Sigmoid colon (tissue), 4 donors: ENCODE measurements around the gene TRIM39.

Experiments
- CTCF ChIP-seq, 4 experiments: fragments of 450-650 bp in 3 of 4; fragments of 200-600 bp in 1 of 4; IDR thresholded peaks; one replicate each; pipeline ENCODE4 v1.5.1; 2016 to 2019; ENCODE audit warnings: antibody characterized with exemption in 4 of 4, mild to moderate bottlenecking in 3 of 4, moderate library complexity in 2 of 4
- EP300 ChIP-seq, 4 donors: sonication (generic); formaldehyde crosslinking; IDR thresholded peaks; one replicate each; pipeline ENCODE4 v1.6.1; 2017; ENCODE audit warnings: antibody characterized with exemption in 4 of 4
- POLR2A ChIP-seq, 2 donors: fragments of 450-650 bp; IDR thresholded peaks; one replicate each; pipeline ENCODE4 v1.6.1; 2016; ENCODE audit warnings: antibody characterized with exemption in 2 of 2, mild to moderate bottlenecking in 2 of 2, moderate library complexity in 2 of 2
- POLR2AphosphoS5 ChIP-seq, 4 donors: sonication (generic); formaldehyde crosslinking; IDR thresholded peaks; one replicate each; pipeline ENCODE4 v1.6.1; 2017; ENCODE audit warnings: antibody characterized with exemption in 4 of 4

GRCh38 chr6:30341218-30341617 lies 14.5 kb downstream of the TRIM39 start:
- no peak for TF ChIP-seq CTCF (IDR thresholded peaks at IDR 0.05)
- TF ChIP-seq EP300 (IDR thresholded peaks at IDR 0.05), result no peak
- no peak for TF ChIP-seq POLR2AphosphoS5 (IDR thresholded peaks at IDR 0.05)
- TF ChIP-seq POLR2A (IDR thresholded peaks at IDR 0.05), result no peak
